Measurements from ENCODE around the gene UROC1. TPM values are rescaled to one million over a fixed set of nuclear protein-coding genes. Genes with fewer than 3 reads are reported as not detected.

Gene UROC1
- total and polyA plus RNA-seq, 2 donors (not counting 1 experiment from before 2014, with no cell fraction given), result not detected

DNA sequence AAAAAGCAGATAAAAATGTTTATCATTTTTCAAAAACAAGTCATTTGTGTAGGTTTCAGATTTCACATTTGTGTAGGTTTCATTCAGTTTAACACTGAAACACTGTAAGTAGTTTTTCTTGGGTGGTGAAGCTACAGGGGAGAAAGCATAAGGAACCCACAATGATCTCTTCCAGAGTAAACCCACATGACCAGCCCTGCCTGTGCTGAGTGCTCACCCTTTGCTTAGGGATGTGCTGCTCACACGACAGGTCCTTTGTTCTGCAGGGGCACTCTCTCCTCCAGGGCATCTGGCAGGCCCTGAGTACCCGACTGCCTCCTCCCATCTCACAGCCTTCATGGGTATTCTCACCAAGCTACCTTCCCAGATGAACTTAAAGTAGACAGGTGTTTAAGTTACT, 70.8 kb downstream of the UROC1 start:
- intact Hi-C loops (cut with micrococcal nuclease), result no loop called here

DNA sequence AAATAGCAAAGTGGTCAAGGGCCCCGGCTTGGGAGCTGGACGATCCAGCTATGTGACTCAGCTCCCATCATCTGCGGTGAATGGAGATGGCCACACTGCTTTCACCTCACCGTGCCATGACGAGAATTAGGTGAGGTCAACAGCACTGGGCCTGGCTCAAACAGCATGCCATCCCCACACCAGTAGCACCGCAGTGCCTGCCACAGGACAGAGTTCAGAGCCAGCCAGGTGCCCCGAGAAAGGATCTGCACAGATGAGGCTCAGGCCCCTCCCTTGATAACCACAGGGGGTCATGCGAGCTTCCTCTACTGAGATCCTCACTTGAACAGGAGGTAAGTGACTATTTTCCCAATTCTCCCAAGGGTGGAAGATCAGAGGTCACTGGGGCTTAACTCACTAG, 71.3 kb downstream of the UROC1 start:
- ChIA-PET POLR2A (no interaction called here), CTCF (no interaction called here)
- Histone ChIP-seq H2AFZ (ENCODE audit: insufficient read depth, low read depth, low read length, poor library complexity, severe bottlenecking) (no peak overlapping the region), H3K36me3 (replicated peaks in 1 of 2; ENCODE audit: control extremely low read depth in 1 of 2, control insufficient read depth in 1 of 2, extremely low read depth in 1 of 2, insufficient read depth in 2 of 2, low read length in 1 of 2) (peaks cover 0 to 41% of the 10 kb centered on the region in 2 experiments), H3K9me3 (ENCODE audit: control extremely low read depth in 1 of 3, control insufficient read depth in 2 of 3, insufficient read depth in 1 of 3, low read length in 2 of 3) (no peaks in the 10 kb centered on the region), H3K9ac (ENCODE audit: low read length) (no peak overlapping the region), H3K27ac (ENCODE audit: low read length in 2 of 2) (no peak overlapping the region), H3K4me3 (ENCODE audit: control extremely low read depth in 1 of 5, extremely low read depth in 1 of 5, insufficient read depth in 1 of 5, low read depth in 2 of 5, low read length in 4 of 5) (no peak overlapping the region), H3K79me2 (ENCODE audit: control insufficient read depth, insufficient read depth, low read length) (no peaks in the 10 kb centered on the region), H3K27me3 (replicated peaks in 1 of 4; ENCODE audit: control extremely low read depth in 1 of 4, control insufficient read depth in 3 of 4, insufficient read depth in 4 of 4, low read length in 3 of 4) (no peaks in the 10 kb centered on the region), H3K4me1 (ENCODE audit: control insufficient read depth in 2 of 2, insufficient read depth in 2 of 2, low read length in 2 of 2) (no peaks in the 10 kb centered on the region), H4K20me1 (ENCODE audit: control insufficient read depth, insufficient read depth, low read length, poor library complexity, severe bottlenecking) (peaks cover 19% of the 10 kb centered on the region), H3K4me2 (replicated peaks; ENCODE audit: low read depth, low read length, poor library complexity, severe bottlenecking) (no peak overlapping the region)
- Mint-ChIP-seq H3K27me3 (no peaks in the 10 kb centered on the region), H3K4me3 (no peak overlapping the region), H3K9me3 (ENCODE audit: insufficient read depth) (no peaks in the 10 kb centered on the region), H3K4me1 (no peaks in the 10 kb centered on the region), H3K27ac (no peak overlapping the region)
- no peak for TF ChIP-seq EZH2 (IDR thresholded peaks at IDR 0.05; ENCODE audit: borderline replicate concordance, insufficient read depth, low read depth, low read length, poor library complexity, severe bottlenecking)
- TF ChIP-seq, protein P1, sequence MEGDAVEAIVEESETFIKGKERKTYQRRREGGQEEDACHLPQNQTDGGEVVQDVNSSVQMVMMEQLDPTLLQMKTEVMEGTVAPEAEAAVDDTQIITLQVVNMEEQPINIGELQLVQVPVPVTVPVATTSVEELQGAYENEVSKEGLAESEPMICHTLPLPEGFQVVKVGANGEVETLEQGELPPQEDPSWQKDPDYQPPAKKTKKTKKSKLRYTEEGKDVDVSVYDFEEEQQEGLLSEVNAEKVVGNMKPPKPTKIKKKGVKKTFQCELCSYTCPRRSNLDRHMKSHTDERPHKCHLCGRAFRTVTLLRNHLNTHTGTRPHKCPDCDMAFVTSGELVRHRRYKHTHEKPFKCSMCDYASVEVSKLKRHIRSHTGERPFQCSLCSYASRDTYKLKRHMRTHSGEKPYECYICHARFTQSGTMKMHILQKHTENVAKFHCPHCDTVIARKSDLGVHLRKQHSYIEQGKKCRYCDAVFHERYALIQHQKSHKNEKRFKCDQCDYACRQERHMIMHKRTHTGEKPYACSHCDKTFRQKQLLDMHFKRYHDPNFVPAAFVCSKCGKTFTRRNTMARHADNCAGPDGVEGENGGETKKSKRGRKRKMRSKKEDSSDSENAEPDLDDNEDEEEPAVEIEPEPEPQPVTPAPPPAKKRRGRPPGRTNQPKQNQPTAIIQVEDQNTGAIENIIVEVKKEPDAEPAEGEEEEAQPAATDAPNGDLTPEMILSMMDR (IDR thresholded peaks at IDR 0.05), result no peak
- 96% methylated on average over 7 of the region's 8 CpGs for WGBS (ENCODE audit: insufficient coverage)
- intact Hi-C loops (cut with micrococcal nuclease), result no loop called here
- ATAC-seq (ENCODE audit: low read depth), result no peak
- DNase-seq, result no peak

More for the DNA sequence above, 70.8 kb downstream of the UROC1 start:
- ChIA-PET CTCF (no interaction called here), POLR2A (no interaction called here)
- no peak overlapping the region for H2AFZ ChIP-seq (ENCODE audit: insufficient read depth, low read depth, low read length, poor library complexity, severe bottlenecking)
- Mint-ChIP-seq H3K27me3 (no peaks in the 10 kb centered on the region), H3K4me1 (no peaks in the 10 kb centered on the region), H3K27ac (no peak overlapping the region), H3K9me3 (ENCODE audit: insufficient read depth) (no peaks in the 10 kb centered on the region), H3K4me3 (no peak overlapping the region)
- no peaks in the 10 kb centered on the region for H3K4me1 ChIP-seq (ENCODE audit: control insufficient read depth in 2 of 2, insufficient read depth in 2 of 2, low read length in 2 of 2)
- ATAC-seq (ENCODE audit: low read depth) (no peak), DNase-seq (no peak)
- no peaks in the 10 kb centered on the region for H3K9me3 ChIP-seq (ENCODE audit: control extremely low read depth in 1 of 3, control insufficient read depth in 2 of 3, insufficient read depth in 1 of 3, low read length in 2 of 3)
- no peaks in the 10 kb centered on the region for H3K79me2 ChIP-seq (ENCODE audit: control insufficient read depth, insufficient read depth, low read length)
- 100% methylated on average over 1 of the region's 2 CpGs for WGBS (ENCODE audit: insufficient coverage)
- no peak overlapping the region for H3K9ac ChIP-seq (ENCODE audit: low read length)
- H3K4me3 ChIP-seq (ENCODE audit: control extremely low read depth in 1 of 5, extremely low read depth in 1 of 5, insufficient read depth in 1 of 5, low read depth in 2 of 5, low read length in 4 of 5), result no peak overlapping the region
- H3K36me3 ChIP-seq (replicated peaks in 1 of 2; ENCODE audit: control extremely low read depth in 1 of 2, control insufficient read depth in 1 of 2, extremely low read depth in 1 of 2, insufficient read depth in 2 of 2, low read length in 1 of 2), result peaks cover 0 to 41% of the 10 kb centered on the region in 2 experiments
- no peaks in the 10 kb centered on the region for H3K27me3 ChIP-seq (replicated peaks in 1 of 4; ENCODE audit: control extremely low read depth in 1 of 4, control insufficient read depth in 3 of 4, insufficient read depth in 4 of 4, low read length in 3 of 4)
- H3K4me2 ChIP-seq (replicated peaks; ENCODE audit: low read depth, low read length, poor library complexity, severe bottlenecking), result no peak overlapping the region
- H4K20me1 ChIP-seq (ENCODE audit: control insufficient read depth, insufficient read depth, low read length, poor library complexity, severe bottlenecking), result peaks cover 22% of the 10 kb centered on the region
- H3K27ac ChIP-seq (ENCODE audit: low read length in 2 of 2), result no peak overlapping the region
- TF ChIP-seq EZH2 (IDR thresholded peaks at IDR 0.05; ENCODE audit: borderline replicate concordance, insufficient read depth, low read depth, low read length, poor library complexity, severe bottlenecking), result no peak
- TF ChIP-seq, protein P1 (IDR thresholded peaks at IDR 0.05), result no peak
